Parathyroid adenoma (tissue), 2 donors: ENCODE measurements around the gene KCNH1.

ENCODE experiments used
- H2AFZ ChIP-seq: fragments of 300-600 bp; sonication (generic); one replicate; pipeline ENCODE4 v1.7.0; 2017; ENCODE audit warnings: antibody characterized with exemption, mild to moderate bottlenecking
- H3K27ac ChIP-seq: fragments of 300-600 bp; sonication (generic); one replicate; pipeline ENCODE4 v1.7.0; 2017
- H3K27me3 ChIP-seq: fragments of 300-600 bp; sonication (generic); one replicate; pipeline ENCODE4 v1.7.0; 2017; ENCODE audit warnings: low read length; ENCODE audit not compliant: control insufficient read depth, insufficient read depth
- H3K36me3 ChIP-seq: fragments of 300-600 bp; sonication (generic); one replicate; pipeline ENCODE4 v1.7.0; 2017; ENCODE audit warnings: low read length; ENCODE audit not compliant: control insufficient read depth, insufficient read depth
- H3K4me1 ChIP-seq: fragments of 300-600 bp; sonication (generic); one replicate; pipeline ENCODE4 v1.7.0; 2017; ENCODE audit warnings: control low read depth
- H3K4me2 ChIP-seq: fragments of 300-600 bp; sonication (generic); one replicate; pipeline ENCODE4 v1.7.0; 2017; ENCODE audit warnings: low read length
- H3K4me3 ChIP-seq: fragments of 300-600 bp; sonication (generic); one replicate; pipeline ENCODE4 v1.7.0; 2017; ENCODE audit warnings: low read depth, low read length
- H3K79me2 ChIP-seq: fragments of 300-600 bp; sonication (generic); one replicate; pipeline ENCODE4 v1.7.0; 2017; ENCODE audit warnings: control low read depth
- H3K9ac ChIP-seq: fragments of 300-600 bp; sonication (generic); one replicate; pipeline ENCODE4 v1.7.0; 2017; ENCODE audit warnings: mild to moderate bottlenecking
- H3K9me3 ChIP-seq: fragments of 300-600 bp; sonication (generic); one replicate; pipeline ENCODE4 v1.7.0; 2017; ENCODE audit warnings: low read length; ENCODE audit not compliant: control insufficient read depth
- TF ChIP-seq, protein P1 (sequence below): fragments of 300-600 bp; sonication (generic); IDR thresholded peaks from one replicate; pipeline ENCODE4 v1.7.0; 2017; ENCODE audit warnings: antibody characterized with exemption, mild to moderate bottlenecking
- donor health status: primary hyperparathyroidism.

Gene KCNH1

GRCh38 chr1:210691039-210691610 is 442.8 kb downstream of the KCNH1 start:
- no peak overlapping the region for H2AFZ ChIP-seq
- no peak overlapping the region for H3K27ac ChIP-seq
- no peak overlapping the region for H3K9ac ChIP-seq
- H3K4me3 ChIP-seq: no peak overlapping the region
- H3K4me2 ChIP-seq: no peak overlapping the region
- no peaks in the 10 kb centered on the region for H3K79me2 ChIP-seq
- no peaks in the 10 kb centered on the region for H3K4me1 ChIP-seq
- no peaks in the 10 kb centered on the region for H3K36me3 ChIP-seq
- TF ChIP-seq, protein P1, sequence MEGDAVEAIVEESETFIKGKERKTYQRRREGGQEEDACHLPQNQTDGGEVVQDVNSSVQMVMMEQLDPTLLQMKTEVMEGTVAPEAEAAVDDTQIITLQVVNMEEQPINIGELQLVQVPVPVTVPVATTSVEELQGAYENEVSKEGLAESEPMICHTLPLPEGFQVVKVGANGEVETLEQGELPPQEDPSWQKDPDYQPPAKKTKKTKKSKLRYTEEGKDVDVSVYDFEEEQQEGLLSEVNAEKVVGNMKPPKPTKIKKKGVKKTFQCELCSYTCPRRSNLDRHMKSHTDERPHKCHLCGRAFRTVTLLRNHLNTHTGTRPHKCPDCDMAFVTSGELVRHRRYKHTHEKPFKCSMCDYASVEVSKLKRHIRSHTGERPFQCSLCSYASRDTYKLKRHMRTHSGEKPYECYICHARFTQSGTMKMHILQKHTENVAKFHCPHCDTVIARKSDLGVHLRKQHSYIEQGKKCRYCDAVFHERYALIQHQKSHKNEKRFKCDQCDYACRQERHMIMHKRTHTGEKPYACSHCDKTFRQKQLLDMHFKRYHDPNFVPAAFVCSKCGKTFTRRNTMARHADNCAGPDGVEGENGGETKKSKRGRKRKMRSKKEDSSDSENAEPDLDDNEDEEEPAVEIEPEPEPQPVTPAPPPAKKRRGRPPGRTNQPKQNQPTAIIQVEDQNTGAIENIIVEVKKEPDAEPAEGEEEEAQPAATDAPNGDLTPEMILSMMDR: no peak
- no peaks in the 10 kb centered on the region for H3K27me3 ChIP-seq
- no peaks in the 10 kb centered on the region for H3K9me3 ChIP-seq

- H3K79me2 ChIP-seq: no peaks in the 10 kb centered on the region
- H3K9me3 ChIP-seq: no peaks in the 10 kb centered on the region
- no peak overlapping the region for H3K4me3 ChIP-seq
- no peak overlapping the region for H2AFZ ChIP-seq
- no peak overlapping the region for H3K9ac ChIP-seq
- H3K27me3 ChIP-seq: no peaks in the 10 kb centered on the region
- TF ChIP-seq, protein P1: no peak
- no peak overlapping the region for H3K4me2 ChIP-seq
- H3K4me1 ChIP-seq: no peaks in the 10 kb centered on the region
- H3K36me3 ChIP-seq: no peaks in the 10 kb centered on the region
- no peak overlapping the region for H3K27ac ChIP-seq
Measured at GRCh38 chr1:210690236-210690635, 443.7 kb downstream of the KCNH1 start.

- Histone ChIP-seq H3K4me2 (no peak overlapping the region), H3K27ac (no peak overlapping the region), H3K9me3 (no peaks in the 10 kb centered on the region), H3K4me3 (no peak overlapping the region), H3K4me1 (no peaks in the 10 kb centered on the region), H3K9ac (no peak overlapping the region), H3K36me3 (no peaks in the 10 kb centered on the region), H3K79me2 (no peaks in the 10 kb centered on the region), H3K27me3 (no peaks in the 10 kb centered on the region), H2AFZ (no peak overlapping the region)
- TF ChIP-seq, protein P1: no peak
Measured at GRCh38 chr1:210689826-210690225, 444.1 kb downstream of the KCNH1 start.

DNA sequence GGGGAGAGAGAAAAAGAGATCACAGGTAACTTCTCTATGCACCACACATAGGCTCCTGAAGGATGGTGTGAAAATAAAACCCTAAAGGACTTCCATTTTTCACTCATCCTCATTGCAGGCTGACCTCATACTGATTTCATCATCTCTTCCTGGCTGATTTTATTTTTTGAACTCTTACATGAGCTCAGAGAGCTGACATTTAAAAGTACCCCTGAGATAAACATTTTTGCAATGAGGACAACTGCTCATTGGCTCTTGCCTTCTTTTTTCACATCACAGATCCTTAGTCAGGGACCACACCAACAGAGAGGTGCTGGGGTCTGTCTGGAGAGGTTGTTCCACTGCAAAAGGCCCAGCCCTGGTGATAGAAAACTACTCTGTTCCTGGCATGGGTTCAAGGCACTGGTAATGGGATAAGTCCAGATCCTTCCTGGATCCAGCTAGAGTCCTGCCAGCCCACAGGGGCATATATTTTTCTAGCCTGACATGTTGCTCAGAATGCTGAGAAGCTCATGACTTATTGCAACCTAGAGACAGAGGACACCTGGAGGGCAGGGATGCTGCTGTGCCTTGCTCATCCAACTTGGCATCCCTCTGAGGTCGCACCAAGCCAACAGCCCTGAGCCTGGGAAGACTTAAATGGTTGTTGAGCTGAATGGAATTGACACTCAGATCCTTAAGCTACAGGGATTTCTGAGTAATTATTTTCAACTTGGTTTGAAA is 445.3 kb downstream of the KCNH1 start:
- Histone ChIP-seq H3K9me3 (no peaks in the 10 kb centered on the region), H3K36me3 (no peaks in the 10 kb centered on the region), H3K27me3 (no peaks in the 10 kb centered on the region), H3K9ac (no peak overlapping the region), H3K4me3 (no peak overlapping the region), H3K27ac (no peak overlapping the region), H3K79me2 (no peaks in the 10 kb centered on the region), H3K4me2 (no peak overlapping the region), H3K4me1 (no peaks in the 10 kb centered on the region), H2AFZ (no peak overlapping the region)
- TF ChIP-seq, protein P1: no peak
